ENCODE measurements around the gene SLC13A2. TPM values are rescaled to one million over a fixed set of nuclear protein-coding genes. Genes with fewer than 3 reads are reported as not detected.
"Not testable (repeated sequence)": the region's sequence is repeated elsewhere in the genome, so short reads cannot be mapped to it uniquely, and the experiment has no call there.

The SLC13A2 gene
- polyA plus RNA-seq, 1 donor: 10.7 TPM

- peaks cover 6% of the 10 kb centered on the region for H3K4me1 ChIP-seq (ENCODE audit: control insufficient read depth, insufficient read depth, low read length)
- WGBS (ENCODE audit: insufficient coverage, low lambda C conversion rate): no CpG with 5 or more reads among the region's 16 CpGs
- DNase-seq: peak in 1 of 2 donors; percentile 52
- no peak overlapping the region for H3K4me3 ChIP-seq (ENCODE audit: low read length)
- no peak overlapping the region for H3K27ac ChIP-seq (ENCODE audit: low read length)
- H3K27me3 ChIP-seq (ENCODE audit: control insufficient read depth, insufficient read depth, low read length): peaks cover 13% of the 10 kb centered on the region
- H3K36me3 ChIP-seq (ENCODE audit: control insufficient read depth, insufficient read depth, low read length): no peaks in the 10 kb centered on the region
- no peaks in the 10 kb centered on the region for H3K9me3 ChIP-seq (ENCODE audit: control insufficient read depth, low read depth, low read length)
These were observed 41.1 kb downstream of the SLC13A2 start for GRCh38 chr17:28514561-28515002.

GRCh38 chr17:28515518-28515917, 42.1 kb downstream of the SLC13A2 start:
- Histone ChIP-seq H3K4me1 (ENCODE audit: control insufficient read depth, insufficient read depth, low read length) (peaks cover 6% of the 10 kb centered on the region), H3K9me3 (ENCODE audit: control insufficient read depth, low read depth, low read length) (no peaks in the 10 kb centered on the region), H3K36me3 (ENCODE audit: control insufficient read depth, insufficient read depth, low read length) (no peaks in the 10 kb centered on the region), H3K27me3 (ENCODE audit: control insufficient read depth, insufficient read depth, low read length) (peaks cover 10% of the 10 kb centered on the region), H3K4me3 (ENCODE audit: low read length) (no peak overlapping the region), H3K27ac (ENCODE audit: low read length) (no peak overlapping the region)
- no CpG with 5 or more reads among the region's 1 CpG for WGBS (ENCODE audit: insufficient coverage, low lambda C conversion rate)
- DNase-seq: no peak

GRCh38 chr17:28518132-28518531, 44.7 kb downstream of the SLC13A2 start:
- Histone ChIP-seq H3K4me3 (ENCODE audit: low read length) (no peak overlapping the region), H3K27ac (ENCODE audit: low read length) (no peak overlapping the region), H3K36me3 (ENCODE audit: control insufficient read depth, insufficient read depth, low read length) (no peaks in the 10 kb centered on the region), H3K9me3 (ENCODE audit: control insufficient read depth, low read depth, low read length) (no peaks in the 10 kb centered on the region), H3K4me1 (ENCODE audit: control insufficient read depth, insufficient read depth, low read length) (peaks cover 6% of the 10 kb centered on the region), H3K27me3 (ENCODE audit: control insufficient read depth, insufficient read depth, low read length) (peaks cover 10% of the 10 kb centered on the region)
- DNase-seq: no peak
- WGBS (ENCODE audit: insufficient coverage, low lambda C conversion rate): no CpG with 5 or more reads among the region's 6 CpGs

- H3K36me3 ChIP-seq (ENCODE audit: control insufficient read depth, insufficient read depth, low read length): no peaks in the 10 kb centered on the region
- DNase-seq: no peak
- H3K4me1 ChIP-seq (ENCODE audit: control insufficient read depth, insufficient read depth, low read length): peaks cover 6% of the 10 kb centered on the region
- WGBS (ENCODE audit: insufficient coverage, low lambda C conversion rate): no CpG with 5 or more reads among the region's 7 CpGs
- H3K27me3 ChIP-seq (ENCODE audit: control insufficient read depth, insufficient read depth, low read length): peaks cover 7% of the 10 kb centered on the region
- H3K9me3 ChIP-seq (ENCODE audit: control insufficient read depth, low read depth, low read length): no peaks in the 10 kb centered on the region
- no peak overlapping the region for H3K4me3 ChIP-seq (ENCODE audit: low read length)
- no peak overlapping the region for H3K27ac ChIP-seq (ENCODE audit: low read length)
These were observed 45.1 kb downstream of the SLC13A2 start for GRCh38 chr17:28518578-28518977.

GRCh38 chr17:28519236-28519635, 45.8 kb downstream of the SLC13A2 start:
- H3K27me3 ChIP-seq (ENCODE audit: control insufficient read depth, insufficient read depth, low read length): peaks cover under 1% of the 10 kb centered on the region
- no peaks in the 10 kb centered on the region for H3K9me3 ChIP-seq (ENCODE audit: control insufficient read depth, low read depth, low read length)
- no peaks in the 10 kb centered on the region for H3K36me3 ChIP-seq (ENCODE audit: control insufficient read depth, insufficient read depth, low read length)
- H3K4me3 ChIP-seq (ENCODE audit: low read length): no peak overlapping the region
- peaks cover 4% of the 10 kb centered on the region for H3K4me1 ChIP-seq (ENCODE audit: control insufficient read depth, insufficient read depth, low read length)
- no CpG with 5 or more reads among the region's 5 CpGs for WGBS (ENCODE audit: insufficient coverage, low lambda C conversion rate)
- DNase-seq: no peak
- H3K27ac ChIP-seq (ENCODE audit: low read length): no peak overlapping the region

- Histone ChIP-seq H3K27me3 (ENCODE audit: control insufficient read depth, insufficient read depth, low read length) (no peaks in the 10 kb centered on the region), H3K36me3 (ENCODE audit: control insufficient read depth, insufficient read depth, low read length) (no peaks in the 10 kb centered on the region), H3K4me3 (ENCODE audit: low read length) (no peak overlapping the region), H3K9me3 (ENCODE audit: control insufficient read depth, low read depth, low read length) (peaks cover 4% of the 10 kb centered on the region), H3K27ac (ENCODE audit: low read length) (no peak overlapping the region), H3K4me1 (ENCODE audit: control insufficient read depth, insufficient read depth, low read length) (peaks cover 13% of the 10 kb centered on the region)
- no CpG with 5 or more reads among the region's 6 CpGs for WGBS (ENCODE audit: insufficient coverage, low lambda C conversion rate)
- no peak for DNase-seq
These were observed 47.2 kb downstream of the SLC13A2 start for GRCh38 chr17:28520687-28521086.

GRCh38 chr17:28521311-28522085, 48.1 kb downstream of the SLC13A2 start:
- H3K36me3 ChIP-seq (ENCODE audit: control insufficient read depth, insufficient read depth, low read length): no peaks in the 10 kb centered on the region
- WGBS (ENCODE audit: insufficient coverage, low lambda C conversion rate): no CpG with 5 or more reads among the region's 21 CpGs
- H3K4me1 ChIP-seq (ENCODE audit: control insufficient read depth, insufficient read depth, low read length): peaks cover 22% of the 10 kb centered on the region
- no peak for DNase-seq
- H3K27me3 ChIP-seq (ENCODE audit: control insufficient read depth, insufficient read depth, low read length): no peaks in the 10 kb centered on the region
- no peak overlapping the region for H3K4me3 ChIP-seq (ENCODE audit: low read length)
- peaks cover 4% of the 10 kb centered on the region for H3K9me3 ChIP-seq (ENCODE audit: control insufficient read depth, low read depth, low read length)
- H3K27ac ChIP-seq (ENCODE audit: low read length): no peak overlapping the region

GRCh38 chr17:28522281-28522680, 48.8 kb downstream of the SLC13A2 start:
- peaks cover 28% of the 10 kb centered on the region for H3K4me1 ChIP-seq (ENCODE audit: control insufficient read depth, insufficient read depth, low read length)
- H3K27ac ChIP-seq (ENCODE audit: low read length); H3K27me3 ChIP-seq (ENCODE audit: control insufficient read depth, insufficient read depth, low read length); H3K4me3 ChIP-seq (ENCODE audit: low read length); H3K9me3 ChIP-seq (ENCODE audit: control insufficient read depth, low read depth, low read length); DNase-seq; H3K36me3 ChIP-seq (ENCODE audit: control insufficient read depth, insufficient read depth, low read length): not testable (repeated sequence)
- 100% methylated on average over 1 of the region's 4 CpGs for WGBS (ENCODE audit: insufficient coverage, low lambda C conversion rate)

- DNase-seq: no peak
- WGBS (ENCODE audit: insufficient coverage, low lambda C conversion rate): no CpG with 5 or more reads among the region's 6 CpGs
- no peak overlapping the region for H3K27ac ChIP-seq (ENCODE audit: low read length)
These were observed 49.7 kb downstream of the SLC13A2 start for GRCh38 chr17:28523186-28523585.

GRCh38 chr17:28523876-28524275, 50.4 kb downstream of the SLC13A2 start:
- no peak for DNase-seq
- Histone ChIP-seq H3K4me3 (ENCODE audit: low read length) (no peak overlapping the region), H3K27me3 (ENCODE audit: control insufficient read depth, insufficient read depth, low read length) (no peaks in the 10 kb centered on the region), H3K9me3 (ENCODE audit: control insufficient read depth, low read depth, low read length) (peaks cover 4% of the 10 kb centered on the region), H3K4me1 (ENCODE audit: control insufficient read depth, insufficient read depth, low read length) (peaks cover 28% of the 10 kb centered on the region), H3K36me3 (ENCODE audit: control insufficient read depth, insufficient read depth, low read length) (no peaks in the 10 kb centered on the region), H3K27ac (ENCODE audit: low read length) (no peak overlapping the region)
- no CpG with 5 or more reads among the region's 15 CpGs for WGBS (ENCODE audit: insufficient coverage, low lambda C conversion rate)

More at GRCh38 chr17:28523186-28523585, 49.7 kb downstream of the SLC13A2 start:
- Histone ChIP-seq H3K4me3 (ENCODE audit: low read length) (no peak overlapping the region), H3K36me3 (ENCODE audit: control insufficient read depth, insufficient read depth, low read length) (no peaks in the 10 kb centered on the region), H3K9me3 (ENCODE audit: control insufficient read depth, low read depth, low read length) (peaks cover 4% of the 10 kb centered on the region), H3K4me1 (ENCODE audit: control insufficient read depth, insufficient read depth, low read length) (peaks cover 28% of the 10 kb centered on the region), H3K27me3 (ENCODE audit: control insufficient read depth, insufficient read depth, low read length) (no peaks in the 10 kb centered on the region)

All from large intestine (tissue), 3 donors.